VCaP (cell line): ENCODE results near the gene BTBD19.

ENCODE experiments used
- H3K27ac ChIP-seq: fragments of 450-650 bp; 2 replicates; pipeline ENCODE4 v1.5.1; 2017
- TF ChIP-seq, protein P1 (sequence below): fragments of 450-650 bp; conservative IDR thresholded peaks from 2 replicates; pipeline ENCODE4 v1.5.1; 2017; ENCODE audit warnings: mild to moderate bottlenecking, moderate library complexity

BTBD19 gene

DNA sequence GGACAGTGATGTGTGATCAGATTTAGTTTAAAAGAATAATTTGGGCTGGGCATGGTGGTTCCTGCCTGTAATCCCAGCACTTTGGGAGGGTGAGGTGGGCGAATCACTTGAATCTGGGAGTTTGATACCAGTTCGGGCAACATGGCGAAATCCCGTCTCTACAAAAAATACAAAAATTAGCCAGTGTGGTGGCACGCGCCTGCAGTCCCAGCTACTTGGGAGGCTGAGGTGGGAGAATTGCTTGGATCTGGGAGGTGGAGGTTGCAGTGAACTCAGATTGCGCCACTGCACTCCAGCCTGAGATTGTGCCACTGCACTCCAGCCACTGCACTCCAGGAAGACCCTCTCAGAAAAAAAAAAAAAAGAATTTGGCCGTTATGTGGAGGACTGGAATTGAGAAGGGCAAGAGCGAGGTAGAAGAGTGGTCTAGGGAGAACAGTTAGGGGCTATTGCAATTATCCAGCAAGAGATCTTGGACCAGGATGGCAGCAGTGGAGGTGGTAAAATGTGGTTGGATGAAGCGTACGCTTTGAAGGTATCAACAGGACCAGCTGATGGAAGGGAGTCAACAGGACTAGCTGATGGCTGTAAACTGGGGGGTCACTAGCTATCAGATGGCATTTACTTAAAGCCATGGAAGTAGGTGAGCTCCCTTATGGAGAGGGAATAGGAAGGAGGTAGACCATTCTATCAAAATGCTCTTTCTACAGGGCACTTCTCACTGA is 9.6 kb downstream of the BTBD19 start:
- H3K27ac ChIP-seq: no peak overlapping the region
- TF ChIP-seq, protein P1, sequence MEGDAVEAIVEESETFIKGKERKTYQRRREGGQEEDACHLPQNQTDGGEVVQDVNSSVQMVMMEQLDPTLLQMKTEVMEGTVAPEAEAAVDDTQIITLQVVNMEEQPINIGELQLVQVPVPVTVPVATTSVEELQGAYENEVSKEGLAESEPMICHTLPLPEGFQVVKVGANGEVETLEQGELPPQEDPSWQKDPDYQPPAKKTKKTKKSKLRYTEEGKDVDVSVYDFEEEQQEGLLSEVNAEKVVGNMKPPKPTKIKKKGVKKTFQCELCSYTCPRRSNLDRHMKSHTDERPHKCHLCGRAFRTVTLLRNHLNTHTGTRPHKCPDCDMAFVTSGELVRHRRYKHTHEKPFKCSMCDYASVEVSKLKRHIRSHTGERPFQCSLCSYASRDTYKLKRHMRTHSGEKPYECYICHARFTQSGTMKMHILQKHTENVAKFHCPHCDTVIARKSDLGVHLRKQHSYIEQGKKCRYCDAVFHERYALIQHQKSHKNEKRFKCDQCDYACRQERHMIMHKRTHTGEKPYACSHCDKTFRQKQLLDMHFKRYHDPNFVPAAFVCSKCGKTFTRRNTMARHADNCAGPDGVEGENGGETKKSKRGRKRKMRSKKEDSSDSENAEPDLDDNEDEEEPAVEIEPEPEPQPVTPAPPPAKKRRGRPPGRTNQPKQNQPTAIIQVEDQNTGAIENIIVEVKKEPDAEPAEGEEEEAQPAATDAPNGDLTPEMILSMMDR: no peak

DNA sequence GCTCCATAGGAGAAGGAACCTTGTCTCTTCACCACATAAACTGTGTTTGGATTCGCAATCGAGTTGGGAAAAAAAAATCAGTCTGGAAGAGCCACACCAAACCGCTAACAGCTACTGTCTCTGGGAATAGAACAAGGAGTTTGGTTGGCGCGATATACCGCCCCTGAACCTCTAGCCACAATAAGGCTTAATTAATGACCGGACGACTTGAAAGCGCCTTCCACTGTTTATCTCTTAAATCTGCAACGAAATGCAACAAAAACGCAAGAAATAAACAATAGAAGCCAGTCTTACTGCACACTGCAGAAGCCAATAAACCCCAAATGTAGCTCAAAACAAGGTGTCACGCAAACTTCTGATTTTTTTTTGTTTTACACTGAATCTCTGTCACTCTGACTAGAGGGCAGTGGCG is 10.9 kb downstream of the BTBD19 start:
- H3K27ac ChIP-seq: no peak overlapping the region
- TF ChIP-seq, protein P1: no peak

DNA sequence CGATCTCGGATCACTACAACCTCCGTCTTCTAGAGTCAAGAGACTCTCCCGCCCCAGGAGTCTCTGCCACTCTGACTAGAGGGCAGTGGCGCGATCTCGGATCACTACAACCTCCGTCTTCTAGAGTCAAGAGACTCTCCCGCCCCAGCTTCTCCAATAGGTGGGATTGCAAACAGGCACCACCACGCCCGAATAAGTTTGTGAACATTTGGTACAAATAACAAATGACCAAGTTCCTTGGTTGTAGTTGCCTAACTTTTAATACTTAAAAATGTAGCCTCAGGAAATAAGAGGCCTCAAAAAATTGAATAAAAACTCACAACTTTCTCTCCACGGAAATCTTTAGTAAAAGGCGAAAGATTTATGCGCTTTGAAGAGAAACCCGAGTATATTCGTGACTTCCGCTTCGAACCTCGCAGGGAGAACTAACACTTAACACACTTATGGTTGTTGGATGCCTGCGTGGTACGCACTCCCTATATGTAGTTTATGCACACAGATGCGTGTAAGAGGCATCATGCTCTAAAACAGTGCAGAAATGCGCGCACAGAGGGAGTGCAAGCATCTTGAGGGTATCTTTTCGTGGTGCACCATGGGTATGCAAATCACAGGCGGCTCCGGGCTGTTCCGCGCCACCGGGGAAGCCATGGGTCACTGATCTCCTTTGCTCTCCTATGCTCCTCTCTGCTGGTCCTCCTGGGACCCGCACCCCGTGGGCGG is 11.4 kb downstream of the BTBD19 start:
- TF ChIP-seq, protein P1: no peak

DNA sequence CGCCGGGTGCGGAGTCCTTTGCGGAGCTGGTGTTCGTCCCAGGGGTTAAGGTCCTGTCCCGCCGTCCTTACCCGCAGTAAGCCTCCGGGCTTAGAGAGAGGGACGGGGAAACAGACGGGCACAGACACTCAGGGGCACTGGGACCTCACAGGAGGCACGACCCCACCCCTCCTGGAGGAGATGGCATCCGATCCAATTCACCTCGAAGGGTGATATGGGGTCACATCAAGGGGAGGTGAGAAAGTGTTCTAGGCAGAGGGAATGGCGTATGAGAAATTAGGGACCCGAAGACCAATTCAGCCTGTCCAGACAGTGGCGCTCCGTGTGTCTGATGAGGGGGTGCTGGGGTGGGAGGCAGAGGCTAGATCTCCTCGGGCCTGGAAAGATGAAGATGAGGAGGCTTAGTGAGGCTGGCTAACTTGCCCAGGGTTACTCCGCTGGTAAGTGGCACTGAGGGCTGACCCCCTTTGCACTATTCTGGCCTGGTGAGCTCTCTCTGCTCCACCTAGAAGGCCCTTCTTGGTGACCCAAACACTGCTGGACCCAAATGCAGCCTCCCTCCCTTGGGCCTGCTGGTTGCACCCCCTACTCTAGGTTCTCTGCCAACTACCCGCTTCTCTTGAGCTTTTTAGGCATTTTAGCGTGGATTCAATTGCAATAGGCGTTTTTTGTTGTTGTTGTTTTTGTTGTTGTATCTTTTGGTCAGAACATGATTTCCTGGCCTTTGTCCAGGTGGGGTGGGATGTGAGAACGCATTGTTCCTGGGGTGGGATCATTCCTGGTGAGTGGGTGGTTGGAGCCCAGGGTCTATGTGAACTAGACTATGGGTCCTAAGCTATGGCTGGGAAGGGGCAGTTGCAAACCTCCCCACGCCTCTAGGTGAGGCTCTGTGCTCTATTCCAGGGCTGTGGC is 12.3 kb downstream of the BTBD19 start:
- TF ChIP-seq, protein P1: no peak

More for the DNA sequence above, 11.4 kb downstream of the BTBD19 start:
- H3K27ac ChIP-seq: no peak overlapping the region

DNA sequence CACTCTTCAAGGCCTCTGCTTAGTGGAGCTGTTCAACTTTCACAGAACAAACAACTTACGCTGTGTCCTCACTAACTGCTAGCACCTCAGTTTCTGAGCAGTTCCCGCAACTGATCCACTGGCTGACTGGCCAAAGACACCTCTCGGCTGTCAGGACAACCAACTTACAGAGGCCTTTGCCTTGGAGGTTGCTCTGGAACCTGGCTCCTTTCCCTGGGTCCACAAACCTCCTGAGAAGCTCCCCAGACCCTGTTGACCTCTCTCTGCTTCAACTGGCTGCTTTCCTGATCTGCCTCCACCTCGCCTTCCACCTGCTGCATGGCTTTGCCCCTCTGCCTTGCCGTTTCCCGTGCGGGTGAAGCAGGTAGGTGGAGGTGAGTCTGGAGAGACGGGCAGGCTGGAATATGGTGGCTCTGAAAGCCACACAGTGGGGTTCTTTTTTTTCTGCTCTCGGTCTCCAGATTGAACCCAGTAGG is 13.0 kb downstream of the BTBD19 start:
- no peak overlapping the region for H3K27ac ChIP-seq
- TF ChIP-seq, protein P1: no peak

More for the DNA sequence above, 12.3 kb downstream of the BTBD19 start:
- no peak overlapping the region for H3K27ac ChIP-seq

DNA sequence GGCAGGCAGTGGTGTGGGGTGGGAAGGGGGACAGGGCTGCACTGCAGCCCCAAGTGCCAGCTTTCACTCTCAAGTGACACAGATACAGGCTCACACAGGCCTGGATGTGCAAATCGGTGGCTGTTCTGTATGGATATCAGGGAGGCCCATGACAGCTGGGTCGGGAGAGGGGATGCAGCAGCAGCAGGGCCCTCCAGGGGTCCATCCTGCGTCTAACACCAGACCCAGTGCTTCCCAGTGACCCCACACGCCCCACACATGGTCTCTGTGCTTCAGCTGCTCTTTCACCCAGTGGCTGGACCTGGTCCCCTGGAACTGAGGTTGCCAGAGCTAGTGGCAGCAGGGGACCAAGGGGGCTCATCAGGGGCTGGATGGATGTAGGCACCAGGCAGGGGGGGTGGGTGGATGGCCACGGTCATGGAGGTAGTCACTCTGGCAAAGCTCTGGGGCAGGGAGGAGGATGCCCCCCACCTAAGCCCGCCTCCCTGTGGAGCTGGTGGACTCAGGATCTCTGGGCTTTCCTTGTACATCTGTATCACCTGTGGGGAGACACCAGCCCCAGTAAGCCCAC is 13.9 kb downstream of the BTBD19 start:
- no peak overlapping the region for H3K27ac ChIP-seq
- TF ChIP-seq, protein P1: no peak
